CD4-positive, alpha-beta T cell treated with Interleukin-17A for 1 hour (primary cell): ENCODE data around the gene ETV3.
A peak's percentile ranks its signal among the peaks of the same experiment; 100 is the strongest.
"Not testable (repeated sequence)": the region's sequence is repeated elsewhere in the genome, so short reads cannot be mapped to it uniquely, and the experiment has no call there.

Experiments used
- DNase-seq: peaks from one replicate; pipeline ENCODE4 v3.0.0-alpha.2; 2020

Gene ETV3

GRCh38 chr1:157138220-157139051, at the start of gene ETV3:
Gene ETV3, minus strand, starts transcription at chr1:157138395. Its CDS starts 2,043 bp downstream, at chr1:157136352.
- peak; percentile 92 for DNase-seq

GRCh38 chr1:157186281-157186992, 48.2 kb upstream of the ETV3 start:
- no peak for DNase-seq

- no peak for DNase-seq
Observed at GRCh38 chr1:157183870-157184269, 45.7 kb upstream of the ETV3 start.

GRCh38 chr1:157182371-157182770, 44.2 kb upstream of the ETV3 start:
- not testable (repeated sequence) for DNase-seq

GRCh38 chr1:157181790-157182189, 43.6 kb upstream of the ETV3 start:
- DNase-seq: no peak

GRCh38 chr1:157181258-157181657, 43.1 kb upstream of the ETV3 start:
- no peak for DNase-seq

- DNase-seq: no peak
Observed at GRCh38 chr1:157178490-157178889, 40.3 kb upstream of the ETV3 start.

GRCh38 chr1:157177733-157178394, 39.7 kb upstream of the ETV3 start:
- DNase-seq: no peak

GRCh38 chr1:157176591-157177121, 38.5 kb upstream of the ETV3 start:
- DNase-seq: no peak

GRCh38 chr1:157176016-157176415, 37.8 kb upstream of the ETV3 start:
- no peak for DNase-seq

- no peak for DNase-seq
Observed at GRCh38 chr1:157173900-157174410, 35.8 kb upstream of the ETV3 start.

GRCh38 chr1:157173241-157173640, 35.0 kb upstream of the ETV3 start:
- DNase-seq: not testable (repeated sequence)

GRCh38 chr1:157172591-157172990, 34.4 kb upstream of the ETV3 start:
- DNase-seq: not testable (repeated sequence)

GRCh38 chr1:157171903-157172503, 33.8 kb upstream of the ETV3 start:
- DNase-seq: not testable (repeated sequence)

GRCh38 chr1:157170677-157171515, 32.7 kb upstream of the ETV3 start:
- DNase-seq: peak; percentile 32

- DNase-seq: no peak
Observed at GRCh38 chr1:157168015-157168414, 29.8 kb upstream of the ETV3 start.

- no peak for DNase-seq
Observed at GRCh38 chr1:157167437-157167836, 29.2 kb upstream of the ETV3 start.

- no peak for DNase-seq
Observed at GRCh38 chr1:157166590-157166989, 28.4 kb upstream of the ETV3 start.

GRCh38 chr1:157163273-157164127, 25.3 kb upstream of the ETV3 start:
- DNase-seq: peak; percentile 73

GRCh38 chr1:157162345-157162744, 24.1 kb upstream of the ETV3 start:
- DNase-seq: no peak

- no peak for DNase-seq
Observed at GRCh38 chr1:157161901-157162300, 23.7 kb upstream of the ETV3 start.
